ENCODE results near the gene GAPDH.

GRCh38 chr12:6555018-6555691 is 20.8 kb downstream of the GAPDH start:
- TF ChIP-seq CTCF (IDR thresholded peaks at IDR 0.05) (no peak), POLR2A (IDR thresholded peaks at IDR 0.05) (no peak)

Measured in Peyer's patch (tissue), 4 donors.